Measurements from ENCODE around the gene EFHB. TPM values are rescaled to one million over a fixed set of nuclear protein-coding genes. Genes with fewer than 3 reads are reported as not detected.
"Not testable (repeated sequence)": the region's sequence is repeated elsewhere in the genome, so short reads cannot be mapped to it uniquely, and the experiment has no call there.

EFHB gene
- polyA plus RNA-seq, 1 experiment, result 0.24 TPM

DNA sequence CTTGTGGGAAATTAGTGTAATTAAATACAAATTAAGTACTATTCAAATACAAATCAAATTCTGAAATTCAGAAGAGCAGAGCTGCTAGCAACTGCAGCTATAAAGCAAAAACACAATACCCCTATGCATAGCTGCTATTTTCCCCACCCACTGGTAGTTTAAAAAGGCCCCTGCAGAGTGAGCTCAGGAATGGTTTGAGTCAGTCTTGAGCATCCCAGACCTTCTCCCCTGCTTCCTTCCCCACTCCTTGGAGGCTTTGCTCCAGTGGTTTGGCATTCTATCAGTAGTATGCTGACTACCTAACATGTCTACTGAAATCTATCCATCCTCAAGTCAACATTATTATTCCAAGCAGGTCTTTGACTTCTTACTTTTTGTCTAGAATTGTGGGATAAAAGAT lies 53.0 kb downstream of the EFHB start:
- DNase-seq (ENCODE audit: low read depth, low spot score), result no peak
- ChIA-PET CTCF (interaction anchor here (0.9 kb wide), 1 partner anchor 14 kb away, joined by 3 read pairs; no protein-coding TSS in a partner anchor), POLR2A (no interaction called here)

DNA sequence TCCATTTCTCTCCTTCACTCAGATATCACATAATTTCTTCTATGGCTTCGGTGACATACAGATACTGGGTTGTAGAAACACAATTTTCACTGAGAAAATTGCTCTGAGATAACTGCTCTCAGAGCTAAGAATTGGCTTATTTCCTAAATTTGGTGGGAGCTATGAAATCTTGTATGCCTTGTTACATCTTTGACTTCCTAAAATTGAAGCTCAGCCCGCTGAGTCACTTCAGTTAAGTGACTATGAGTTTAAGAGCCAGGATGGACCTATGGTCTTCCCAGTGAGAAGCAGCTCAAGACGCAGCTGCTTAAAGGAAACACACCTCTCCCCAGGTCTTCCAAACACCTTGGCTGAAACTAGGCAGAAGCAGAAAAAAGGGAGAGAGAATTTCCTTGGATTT lies 56.4 kb downstream of the EFHB start:
- POLR2A ChIA-PET, result no interaction called here
- no peaks in the 10 kb centered on the region for H3K9me3 ChIP-seq (ENCODE audit: control insufficient read depth, insufficient read depth, low read length)
- H3K27me3 ChIP-seq (ENCODE audit: control insufficient read depth, insufficient read depth, low read length), result no peaks in the 10 kb centered on the region
- CTCF ChIA-PET, result interaction anchor here (1.9 to 5.6 kb wide), 2 partner anchors 10 to 11 kb away, joined by 8 to 36 read pairs; no protein-coding TSS in a partner anchor
- H3K4me3 ChIP-seq (ENCODE audit: low read depth, low read length), result no peak overlapping the region
- H3K27ac ChIP-seq (ENCODE audit: low read depth, low read length), result no peak overlapping the region
- TF ChIP-seq, protein P1, sequence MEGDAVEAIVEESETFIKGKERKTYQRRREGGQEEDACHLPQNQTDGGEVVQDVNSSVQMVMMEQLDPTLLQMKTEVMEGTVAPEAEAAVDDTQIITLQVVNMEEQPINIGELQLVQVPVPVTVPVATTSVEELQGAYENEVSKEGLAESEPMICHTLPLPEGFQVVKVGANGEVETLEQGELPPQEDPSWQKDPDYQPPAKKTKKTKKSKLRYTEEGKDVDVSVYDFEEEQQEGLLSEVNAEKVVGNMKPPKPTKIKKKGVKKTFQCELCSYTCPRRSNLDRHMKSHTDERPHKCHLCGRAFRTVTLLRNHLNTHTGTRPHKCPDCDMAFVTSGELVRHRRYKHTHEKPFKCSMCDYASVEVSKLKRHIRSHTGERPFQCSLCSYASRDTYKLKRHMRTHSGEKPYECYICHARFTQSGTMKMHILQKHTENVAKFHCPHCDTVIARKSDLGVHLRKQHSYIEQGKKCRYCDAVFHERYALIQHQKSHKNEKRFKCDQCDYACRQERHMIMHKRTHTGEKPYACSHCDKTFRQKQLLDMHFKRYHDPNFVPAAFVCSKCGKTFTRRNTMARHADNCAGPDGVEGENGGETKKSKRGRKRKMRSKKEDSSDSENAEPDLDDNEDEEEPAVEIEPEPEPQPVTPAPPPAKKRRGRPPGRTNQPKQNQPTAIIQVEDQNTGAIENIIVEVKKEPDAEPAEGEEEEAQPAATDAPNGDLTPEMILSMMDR (IDR thresholded peaks at IDR 0.05; ENCODE audit: low read depth, low read length), result no peak
- DNase-seq (ENCODE audit: low read depth, low spot score), result no peak

More for the DNA sequence above, 53.0 kb downstream of the EFHB start:
- Histone ChIP-seq H3K4me3 (ENCODE audit: low read depth, low read length) (no peak overlapping the region), H3K27me3 (ENCODE audit: control insufficient read depth, insufficient read depth, low read length) (no peaks in the 10 kb centered on the region), H3K9me3 (ENCODE audit: control insufficient read depth, insufficient read depth, low read length) (no peaks in the 10 kb centered on the region), H3K27ac (ENCODE audit: low read depth, low read length) (no peak overlapping the region)
- TF ChIP-seq, protein P1 (IDR thresholded peaks at IDR 0.05; ENCODE audit: low read depth, low read length), result no peak

DNA sequence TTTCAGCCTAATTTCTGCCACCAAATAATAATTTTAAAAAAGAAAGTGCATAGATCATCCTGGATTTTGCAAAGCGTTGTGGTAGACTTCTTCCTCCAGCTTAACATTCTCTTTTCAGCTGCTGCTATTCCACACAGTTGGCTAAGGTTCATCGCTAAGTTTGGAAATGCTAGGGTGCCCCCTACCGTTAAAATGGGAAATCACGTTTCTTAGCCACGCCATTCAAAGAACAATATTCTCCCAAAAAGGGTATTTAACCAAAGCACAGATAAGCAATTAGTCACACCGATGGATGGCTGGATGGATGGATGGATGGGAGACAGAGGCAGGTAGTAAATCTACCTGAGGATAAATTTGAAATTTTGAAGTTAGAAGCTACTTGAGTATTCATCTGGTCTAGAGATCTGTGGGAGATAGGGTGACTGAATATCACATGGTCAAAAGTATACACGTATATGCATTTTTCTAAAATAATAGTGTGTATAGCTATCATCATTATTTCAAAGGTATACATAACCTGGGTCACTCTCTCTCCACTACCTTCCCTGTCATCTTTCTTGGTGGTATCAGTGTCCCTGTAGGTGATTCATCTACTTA lies 67.2 kb downstream of the EFHB start:
- Histone ChIP-seq H3K9me3 (ENCODE audit: control insufficient read depth, insufficient read depth, low read length) (no peaks in the 10 kb centered on the region), H3K4me3 (ENCODE audit: low read depth, low read length) (no peak overlapping the region), H3K27ac (ENCODE audit: low read depth, low read length) (no peak overlapping the region), H3K27me3 (ENCODE audit: control insufficient read depth, insufficient read depth, low read length) (no peaks in the 10 kb centered on the region)
- DNase-seq (ENCODE audit: low read depth, low spot score), result no peak
- CTCF ChIA-PET, result interaction anchor here (0.7 to 5.2 kb wide), 19 partner anchors 10 to 1477 kb away, joined by 3 to 58 read pairs (median 5); no protein-coding TSS in a partner anchor
- TF ChIP-seq, protein P1 (IDR thresholded peaks at IDR 0.05; ENCODE audit: low read depth, low read length), result peak; percentile 84
- POLR2A ChIA-PET, result no interaction called here

DNA sequence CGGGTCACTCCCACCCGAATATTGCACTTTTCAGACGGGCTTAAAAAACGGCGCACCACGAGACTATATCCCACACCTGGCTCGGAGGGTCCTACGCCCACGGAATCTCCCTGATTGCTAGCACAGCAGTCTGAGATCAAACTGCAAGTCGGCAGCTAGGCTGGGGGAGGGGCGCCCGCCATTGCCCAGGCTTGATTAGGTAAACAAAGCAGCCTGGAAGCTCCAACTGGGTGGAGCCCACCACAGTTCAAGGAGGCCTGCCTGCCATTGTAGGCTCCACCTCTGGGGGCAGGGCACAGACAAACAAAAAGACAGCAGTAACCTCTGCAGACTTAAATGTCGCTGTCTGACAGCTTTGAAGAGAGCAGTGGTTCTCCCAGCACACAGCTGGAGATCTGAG lies 78.7 kb downstream of the EFHB start:
- POLR2A ChIA-PET; H3K9me3 ChIP-seq (ENCODE audit: control insufficient read depth, insufficient read depth, low read length); DNase-seq (ENCODE audit: low read depth, low spot score); H3K27me3 ChIP-seq (ENCODE audit: control insufficient read depth, insufficient read depth, low read length); CTCF ChIA-PET; H3K27ac ChIP-seq (ENCODE audit: low read depth, low read length); H3K4me3 ChIP-seq (ENCODE audit: low read depth, low read length): not testable (repeated sequence)

DNA sequence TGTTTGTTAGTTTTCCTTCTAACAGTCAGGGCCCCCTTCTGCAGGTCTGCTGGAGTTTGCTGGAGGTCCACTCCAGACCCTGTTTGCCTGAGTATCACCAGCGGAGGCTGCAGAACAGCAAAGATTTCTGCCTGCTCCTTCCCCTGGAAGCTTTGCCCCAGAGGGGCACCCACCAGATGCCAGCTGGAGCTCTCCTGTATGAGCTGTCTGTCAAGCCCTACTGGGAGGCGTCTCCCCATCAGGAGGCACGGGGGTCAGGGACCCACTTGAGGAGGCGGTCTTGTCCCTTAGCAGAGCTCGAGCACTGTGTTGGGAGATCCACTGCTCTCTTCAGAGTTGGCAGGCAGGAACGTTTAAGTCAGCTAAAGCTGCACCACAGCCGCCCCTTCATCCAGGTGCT lies 87.4 kb downstream of the EFHB start:
- DNase-seq (ENCODE audit: low read depth, low spot score); H3K27me3 ChIP-seq (ENCODE audit: control insufficient read depth, insufficient read depth, low read length); POLR2A ChIA-PET; H3K27ac ChIP-seq (ENCODE audit: low read depth, low read length); H3K9me3 ChIP-seq (ENCODE audit: control insufficient read depth, insufficient read depth, low read length); H3K4me3 ChIP-seq (ENCODE audit: low read depth, low read length): not testable (repeated sequence)
- CTCF ChIA-PET, result interaction anchor here (3.1 kb wide), 1 partner anchor 20 kb away, joined by 15 read pairs; no protein-coding TSS in a partner anchor

Other genes with a start within 250 kb of the EFHB start
- 44.5 and 58.7 TPM in 2 replicates for gene RAB5A, start 12.9 kb upstream of the EFHB start, polyA plus RNA-seq (2011; rRNA removed)
- not detected in 2 replicates for gene PP2D1, start 78.0 kb upstream of the EFHB start, polyA plus RNA-seq (2011; rRNA removed)
- gene KAT2B, start 106.2 kb upstream of the EFHB start, polyA plus RNA-seq (2011; rRNA removed), result 4.6 and 5.5 TPM in 2 replicates